ENCODE results near the gene ARHGAP32.

DNA sequence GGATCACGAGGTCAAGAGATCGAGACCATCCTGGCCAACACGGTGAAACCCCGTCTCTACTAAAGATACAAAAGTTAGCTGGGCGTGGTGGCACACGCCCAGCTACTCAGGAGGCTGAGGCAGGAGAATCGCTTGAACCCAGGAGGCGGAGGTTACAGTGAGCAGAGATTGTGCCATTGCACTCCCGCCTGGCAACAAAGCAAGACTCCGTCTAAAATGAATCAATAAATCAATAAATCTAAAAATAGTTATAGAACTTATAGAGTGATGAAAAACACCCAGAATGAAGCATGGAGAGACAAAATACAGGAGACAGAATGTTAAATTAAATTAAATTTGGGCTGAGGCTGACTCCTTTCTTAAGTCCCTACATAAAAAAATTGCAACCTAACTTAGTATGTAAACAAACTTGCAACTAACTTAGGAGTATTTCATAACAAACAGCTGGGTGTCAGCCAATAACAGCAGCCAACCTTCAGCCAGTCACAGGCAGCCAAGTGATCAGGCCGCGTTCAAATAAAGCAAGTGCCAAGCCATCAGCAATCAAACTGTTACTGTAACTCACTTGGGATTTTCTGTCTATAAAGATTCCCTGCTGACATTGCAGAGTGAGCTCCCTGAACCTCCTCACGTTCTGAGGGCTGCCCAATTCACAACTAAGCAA, 242.2 kb downstream of the ARHGAP32 start:
- TF ChIP-seq POLR2A (IDR thresholded peaks at IDR 0.05): no peak
- TF ChIP-seq, protein P1, sequence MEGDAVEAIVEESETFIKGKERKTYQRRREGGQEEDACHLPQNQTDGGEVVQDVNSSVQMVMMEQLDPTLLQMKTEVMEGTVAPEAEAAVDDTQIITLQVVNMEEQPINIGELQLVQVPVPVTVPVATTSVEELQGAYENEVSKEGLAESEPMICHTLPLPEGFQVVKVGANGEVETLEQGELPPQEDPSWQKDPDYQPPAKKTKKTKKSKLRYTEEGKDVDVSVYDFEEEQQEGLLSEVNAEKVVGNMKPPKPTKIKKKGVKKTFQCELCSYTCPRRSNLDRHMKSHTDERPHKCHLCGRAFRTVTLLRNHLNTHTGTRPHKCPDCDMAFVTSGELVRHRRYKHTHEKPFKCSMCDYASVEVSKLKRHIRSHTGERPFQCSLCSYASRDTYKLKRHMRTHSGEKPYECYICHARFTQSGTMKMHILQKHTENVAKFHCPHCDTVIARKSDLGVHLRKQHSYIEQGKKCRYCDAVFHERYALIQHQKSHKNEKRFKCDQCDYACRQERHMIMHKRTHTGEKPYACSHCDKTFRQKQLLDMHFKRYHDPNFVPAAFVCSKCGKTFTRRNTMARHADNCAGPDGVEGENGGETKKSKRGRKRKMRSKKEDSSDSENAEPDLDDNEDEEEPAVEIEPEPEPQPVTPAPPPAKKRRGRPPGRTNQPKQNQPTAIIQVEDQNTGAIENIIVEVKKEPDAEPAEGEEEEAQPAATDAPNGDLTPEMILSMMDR (IDR thresholded peaks at IDR 0.05): no peak
